Neural cell (in vitro differentiated cells): Measurements from ENCODE around the gene MAGI2. TPM values are rescaled to one million over a fixed set of nuclear protein-coding genes. Genes with fewer than 3 reads are reported as not detected.

Experiments used
- H2AFZ ChIP-seq: fragments of 200-600, 300-800 bp; sonication (generic), shearing (Covaris generic); 2 replicates; pipeline ENCODE4 v1.6.0; 2014; ENCODE audit warnings: low read depth, mild to moderate bottlenecking, antibody characterized with exemption, low read length, moderate library complexity
- H3F3A ChIP-seq: fragments of 200-600 bp; shearing (Covaris generic); 2 replicates; pipeline ENCODE4 v1.6.1; 2016; ENCODE audit warnings: mild to moderate bottlenecking, moderate library complexity, mixed read lengths, antibody characterized with exemption, low read length; ENCODE audit not compliant: insufficient read depth, poor library complexity, severe bottlenecking
- H3K27ac ChIP-seq: fragments of 200-600, 300-800 bp; sonication (generic), shearing (Covaris generic); 2 replicates; pipeline ENCODE4 v1.5.1; 2014; ENCODE audit warnings: mild to moderate bottlenecking, low read length, moderate library complexity
- H3K27me3 ChIP-seq: fragments of 300-800, 200-600 bp; sonication (generic), shearing (Covaris generic); 2 replicates; pipeline ENCODE4 v1.6.0; 2014; ENCODE audit warnings: mild to moderate bottlenecking, low read depth, low read length, moderate library complexity; ENCODE audit not compliant: insufficient read depth
- H3K36me3 ChIP-seq: fragments of 300-800, 200-600 bp; sonication (generic), shearing (Covaris generic); 2 replicates; pipeline ENCODE4 v1.5.1; 2014; ENCODE audit warnings: mild to moderate bottlenecking, antibody characterized with exemption, low read length, moderate library complexity; ENCODE audit not compliant: insufficient read depth
- H3K4me2 ChIP-seq: fragments of 300-800, 200-600 bp; sonication (generic), shearing (Covaris generic); 2 replicates; pipeline ENCODE4 v1.6.0; 2014; ENCODE audit warnings: mild to moderate bottlenecking, low read length
- H3K4me3 ChIP-seq: fragments of 300-800, 200-600 bp; sonication (generic), shearing (Covaris generic); 2 replicates; pipeline ENCODE4 v1.5.1; 2014; ENCODE audit warnings: mild to moderate bottlenecking, low read length, moderate library complexity
- H3K79me2 ChIP-seq: fragments of 200-600 bp; shearing (Covaris generic); replicated peaks from 2 replicates; pipeline ENCODE4 v1.6.0; 2014; ENCODE audit warnings: mild to moderate bottlenecking, low read length, moderate library complexity; ENCODE audit not compliant: insufficient read depth
- H3K9ac ChIP-seq: fragments of 300-800, 200-600 bp; sonication (generic), shearing (Covaris generic); 2 replicates; pipeline ENCODE4 v1.6.1; 2016; ENCODE audit warnings: mild to moderate bottlenecking, low read length, mixed read lengths
- H3K9me2 ChIP-seq: fragments of 200-600 bp; shearing (Covaris generic); 2 replicates; pipeline ENCODE4 v1.6.1; 2016; ENCODE audit warnings: mild to moderate bottlenecking, low read length, mixed read lengths; ENCODE audit not compliant: insufficient read depth
- H3K9me3 ChIP-seq: fragments of 200-600, 300-800 bp; sonication (generic), shearing (Covaris generic); 2 replicates; pipeline ENCODE4 v1.6.1; 2016; ENCODE audit warnings: mild to moderate bottlenecking, mixed run types, low read length, moderate library complexity, mixed read lengths
- H4K20me1 ChIP-seq: fragments of 200-600 bp; shearing (Covaris generic); 2 replicates; pipeline ENCODE4 v1.6.1; 2016; ENCODE audit warnings: mild to moderate bottlenecking, mixed run types; ENCODE audit not compliant: insufficient read depth
- CTCF ChIP-seq: fragments of 450-650 bp; IDR thresholded peaks from 2 replicates; pipeline ENCODE4 v1.5.1; 2014; ENCODE audit warnings: antibody characterized with exemption, mild to moderate bottlenecking, moderate library complexity; ENCODE audit not compliant: poor library complexity, severe bottlenecking
- EP300 ChIP-seq: fragments of 450-650 bp; conservative IDR thresholded peaks from 2 replicates; pipeline ENCODE4 v1.6.1; 2014; ENCODE audit warnings: antibody characterized with exemption, mild to moderate bottlenecking, moderate library complexity; ENCODE audit not compliant: poor library complexity, severe bottlenecking
- EZH2 ChIP-seq: fragments of 200-600, 300-800 bp; shearing (Covaris generic), sonication (generic); IDR thresholded peaks from 2 replicates; pipeline ENCODE4 v1.6.1; 2014; ENCODE audit warnings: antibody characterized with exemption, low read length, borderline replicate concordance, mild to moderate bottlenecking; ENCODE audit not compliant: insufficient read depth, poor library complexity, severe bottlenecking
- MXI1 ChIP-seq: fragments of 450-650 bp; conservative IDR thresholded peaks from 2 replicates; pipeline ENCODE4 v1.6.1; 2014; ENCODE audit warnings: antibody characterized with exemption, mild to moderate bottlenecking; ENCODE audit not compliant: poor library complexity, severe bottlenecking
- POLR2AphosphoS5 ChIP-seq: IDR thresholded peaks from 2 replicates; pipeline ENCODE4 v1.6.1; 2012
- RAD21 ChIP-seq: fragments of 450-650 bp; conservative IDR thresholded peaks from 2 replicates; pipeline ENCODE4 v1.6.1; 2014; ENCODE audit warnings: antibody characterized with exemption, mild to moderate bottlenecking, moderate library complexity
- SMC3 ChIP-seq: fragments of 450-650 bp; conservative IDR thresholded peaks from 2 replicates; pipeline ENCODE4 v1.6.1; 2014; ENCODE audit warnings: antibody characterized with exemption, mild to moderate bottlenecking, moderate library complexity; ENCODE audit not compliant: poor library complexity
- TAF1 ChIP-seq: IDR thresholded peaks from 2 replicates; pipeline ENCODE4 v1.6.1; 2012; ENCODE audit warnings: low read depth
- polyA plus RNA-seq: library from polyadenylated mRNA; depleted of rRNA; stranded (reverse); fragments of >200 nt; gene quantifications from 2 replicates; pipeline ENCODE4 v1.2.3, GENCODE V29; 2014
- TF ChIP-seq, protein P1 (sequence below): IDR thresholded peaks from 2 replicates; pipeline ENCODE4 v1.6.1; 2012; ENCODE audit warnings: borderline replicate concordance

The MAGI2 gene
- polyA plus RNA-seq, 1 donor from 2014 or later: 19.3 TPM

DNA sequence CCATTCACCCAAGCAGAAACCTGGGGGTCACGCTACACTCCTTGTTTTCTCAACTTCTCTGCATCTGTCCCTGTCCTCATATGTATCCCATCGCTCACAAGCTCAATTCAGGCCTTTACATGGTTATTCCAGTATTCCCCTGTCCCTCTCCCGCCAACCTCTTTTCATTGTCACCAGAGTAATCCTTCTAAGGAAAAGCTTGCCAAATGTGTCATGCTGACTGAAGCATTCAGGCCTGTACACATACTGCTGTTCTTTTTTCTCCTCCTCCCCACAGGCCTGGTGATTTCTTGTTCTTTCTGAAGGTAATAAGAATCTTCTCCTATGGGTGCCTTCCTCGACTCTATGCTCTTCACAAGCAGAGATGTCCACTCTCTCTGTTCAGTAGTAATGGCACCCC, 1372.7 kb downstream of the MAGI2 start:
- Histone ChIP-seq H3K4me3 (no peak overlapping the region), H3K4me2 (no peak overlapping the region), H3K9me2 (no peaks in the 10 kb centered on the region), H3K9me3 (no peaks in the 10 kb centered on the region), H3K79me2 (no peaks in the 10 kb centered on the region), H4K20me1 (no peaks in the 10 kb centered on the region), H3K27me3 (no peaks in the 10 kb centered on the region), H3F3A (no peaks in the 10 kb centered on the region), H3K9ac (no peak overlapping the region), H3K27ac (no peak overlapping the region), H2AFZ (no peak overlapping the region), H3K36me3 (peaks cover 4% of the 10 kb centered on the region)
- TF ChIP-seq CTCF (no peak), SMC3 (no peak)
- TF ChIP-seq, protein P1, sequence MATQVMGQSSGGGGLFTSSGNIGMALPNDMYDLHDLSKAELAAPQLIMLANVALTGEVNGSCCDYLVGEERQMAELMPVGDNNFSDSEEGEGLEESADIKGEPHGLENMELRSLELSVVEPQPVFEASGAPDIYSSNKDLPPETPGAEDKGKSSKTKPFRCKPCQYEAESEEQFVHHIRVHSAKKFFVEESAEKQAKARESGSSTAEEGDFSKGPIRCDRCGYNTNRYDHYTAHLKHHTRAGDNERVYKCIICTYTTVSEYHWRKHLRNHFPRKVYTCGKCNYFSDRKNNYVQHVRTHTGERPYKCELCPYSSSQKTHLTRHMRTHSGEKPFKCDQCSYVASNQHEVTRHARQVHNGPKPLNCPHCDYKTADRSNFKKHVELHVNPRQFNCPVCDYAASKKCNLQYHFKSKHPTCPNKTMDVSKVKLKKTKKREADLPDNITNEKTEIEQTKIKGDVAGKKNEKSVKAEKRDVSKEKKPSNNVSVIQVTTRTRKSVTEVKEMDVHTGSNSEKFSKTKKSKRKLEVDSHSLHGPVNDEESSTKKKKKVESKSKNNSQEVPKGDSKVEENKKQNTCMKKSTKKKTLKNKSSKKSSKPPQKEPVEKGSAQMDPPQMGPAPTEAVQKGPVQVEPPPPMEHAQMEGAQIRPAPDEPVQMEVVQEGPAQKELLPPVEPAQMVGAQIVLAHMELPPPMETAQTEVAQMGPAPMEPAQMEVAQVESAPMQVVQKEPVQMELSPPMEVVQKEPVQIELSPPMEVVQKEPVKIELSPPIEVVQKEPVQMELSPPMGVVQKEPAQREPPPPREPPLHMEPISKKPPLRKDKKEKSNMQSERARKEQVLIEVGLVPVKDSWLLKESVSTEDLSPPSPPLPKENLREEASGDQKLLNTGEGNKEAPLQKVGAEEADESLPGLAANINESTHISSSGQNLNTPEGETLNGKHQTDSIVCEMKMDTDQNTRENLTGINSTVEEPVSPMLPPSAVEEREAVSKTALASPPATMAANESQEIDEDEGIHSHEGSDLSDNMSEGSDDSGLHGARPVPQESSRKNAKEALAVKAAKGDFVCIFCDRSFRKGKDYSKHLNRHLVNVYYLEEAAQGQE: no peak

GRCh38 chr7:78080241-78080640, 1373.2 kb downstream of the MAGI2 start:
- H3K9me3 ChIP-seq: no peaks in the 10 kb centered on the region
- no peak overlapping the region for H2AFZ ChIP-seq
- no peak overlapping the region for H3K9ac ChIP-seq
- no peak overlapping the region for H3K4me3 ChIP-seq
- H3K79me2 ChIP-seq: no peaks in the 10 kb centered on the region
- peaks cover 4% of the 10 kb centered on the region for H3K36me3 ChIP-seq
- no peak for TF ChIP-seq MXI1
- no peak for TF ChIP-seq RAD21
- TF ChIP-seq, protein P1: no peak
- TF ChIP-seq POLR2AphosphoS5: no peak
- no peak for TF ChIP-seq EP300
- no peak for TF ChIP-seq EZH2
- TF ChIP-seq SMC3: no peak
- TF ChIP-seq TAF1: no peak
- TF ChIP-seq CTCF: no peak
- H3F3A ChIP-seq: no peaks in the 10 kb centered on the region
- H4K20me1 ChIP-seq: no peaks in the 10 kb centered on the region
- no peaks in the 10 kb centered on the region for H3K9me2 ChIP-seq
- no peak overlapping the region for H3K4me2 ChIP-seq
- no peaks in the 10 kb centered on the region for H3K27me3 ChIP-seq
- no peak overlapping the region for H3K27ac ChIP-seq
